HepG2 (cell line): Measurements from ENCODE around the gene CSTPP1. TPM values are rescaled to one million over a fixed set of nuclear protein-coding genes. Genes with fewer than 3 reads are reported as not detected.

ENCODE experiments used
- AGO2 ChIP-seq: fragments of 200-400 bp; formaldehyde crosslinking; optimal IDR thresholded peaks from 2 replicates; pipeline ENCODE3; 2017; ENCODE audit warnings: mild to moderate bottlenecking, low read depth, low read length, moderate library complexity
- CEBPG ChIP-seq: IDR thresholded peaks from 2 replicates; pipeline ENCODE4 v1.6.1; 2016
- ETV5 ChIP-seq: IDR thresholded peaks from 2 replicates; pipeline ENCODE4 v1.6.1; 2018; ENCODE audit warnings: missing biosample characterization, missing genetic modification reagents, inconsistent platforms, borderline replicate concordance
- HDAC1 ChIP-seq: sonication (generic); formaldehyde crosslinking; IDR thresholded peaks from 2 replicates; pipeline ENCODE4 v1.5.1; 2020; ENCODE audit warnings: mild to moderate bottlenecking, missing genetic modification reagents
- HDAC2 ChIP-seq: sonication (generic); formaldehyde crosslinking; IDR thresholded peaks from 2 replicates; pipeline ENCODE4 v1.4.0; 2020; ENCODE audit warnings: missing genetic modification reagents
- HIVEP1 ChIP-seq: sonication (generic); formaldehyde crosslinking; IDR thresholded peaks from 2 replicates; pipeline ENCODE4 v1.4.0; 2020; ENCODE audit warnings: mild to moderate bottlenecking, missing genetic modification reagents
- HNRNPUL1 ChIP-seq: fragments of 200-400 bp; formaldehyde crosslinking; IDR thresholded peaks from 2 replicates; pipeline ENCODE4 v1.6.1; 2017; ENCODE audit warnings: low read depth, mild to moderate bottlenecking, low read length, moderate library complexity
- HOXA5 ChIP-seq: sonication (generic); formaldehyde crosslinking; IDR thresholded peaks from 2 replicates; pipeline ENCODE4 v1.4.0; 2020; ENCODE audit warnings: missing genetic modification reagents
- IKZF4 ChIP-seq: sonication (generic); formaldehyde crosslinking; IDR thresholded peaks from 2 replicates; pipeline ENCODE4 v1.5.1; 2020; ENCODE audit warnings: borderline replicate concordance, mild to moderate bottlenecking, low read depth, missing genetic modification reagents; ENCODE audit errors: not compliant biosample characterization
- NBN ChIP-seq: fragments of 450-650 bp; conservative IDR thresholded peaks from 2 replicates; pipeline ENCODE4 v1.6.1; 2017
- NCOA2 ChIP-seq: sonication (generic); formaldehyde crosslinking; IDR thresholded peaks from 2 replicates; pipeline ENCODE4 v1.8.0; 2022; ENCODE audit warnings: inconsistent platforms
- NFE2 ChIP-seq: sonication (generic); formaldehyde crosslinking; IDR thresholded peaks from 2 replicates; pipeline ENCODE4 v1.4.0; 2020; ENCODE audit warnings: missing genetic modification reagents
- PHF21A ChIP-seq: sonication (generic); formaldehyde crosslinking; IDR thresholded peaks from 2 replicates; pipeline ENCODE4 v1.5.0; 2020; ENCODE audit warnings: mild to moderate bottlenecking, missing genetic modification reagents
- POLR2A ChIP-seq, 2 experiments: IDR thresholded peaks; 2 replicates each; pipeline ENCODE4 v1.6.1; 2011; ENCODE audit warnings: low read depth in 2 of 2, low read length in 2 of 2, mild to moderate bottlenecking in 1 of 2, moderate library complexity in 1 of 2; ENCODE audit not compliant: insufficient read depth in 1 of 2
- RFX3 ChIP-seq: IDR thresholded peaks from 2 replicates; pipeline ENCODE4 v1.6.1; 2016; ENCODE audit warnings: missing biosample characterization, missing genetic modification reagents
- THAP7 ChIP-seq: sonication (generic); formaldehyde crosslinking; IDR thresholded peaks from 2 replicates; pipeline ENCODE4 v1.8.1; 2023; ENCODE audit warnings: mild to moderate bottlenecking, missing genetic modification reagents
- ZBTB7B ChIP-seq: sonication (generic); formaldehyde crosslinking; IDR thresholded peaks from 2 replicates; pipeline ENCODE4 v1.4.0; 2020; ENCODE audit warnings: missing genetic modification reagents
- ZNF33B ChIP-seq: sonication (generic); formaldehyde crosslinking; IDR thresholded peaks from 2 replicates; pipeline ENCODE4 v1.5.1; 2020; ENCODE audit warnings: mild to moderate bottlenecking, missing genetic modification reagents
- ZNF460 ChIP-seq: sonication (generic); formaldehyde crosslinking; IDR thresholded peaks from 2 replicates; pipeline ENCODE4 v1.5.1; 2020; ENCODE audit warnings: missing genetic modification reagents, mild to moderate bottlenecking, borderline replicate concordance
- ZNF468 ChIP-seq: sonication (generic); formaldehyde crosslinking; IDR thresholded peaks from 2 replicates; pipeline ENCODE4 v1.8.0; 2022; ENCODE audit warnings: mild to moderate bottlenecking, moderate library complexity, missing genetic modification reagents
- ZNF564 ChIP-seq: sonication (generic); formaldehyde crosslinking; IDR thresholded peaks from 2 replicates; pipeline ENCODE4 v1.8.1; 2023; ENCODE audit warnings: mild to moderate bottlenecking, missing genetic modification reagents
- ZNF572 ChIP-seq: sonication (generic); formaldehyde crosslinking; IDR thresholded peaks from 2 replicates; pipeline ENCODE4 v1.5.1; 2020; ENCODE audit warnings: mild to moderate bottlenecking, missing genetic modification reagents
- ZNF737 ChIP-seq: sonication (generic); formaldehyde crosslinking; IDR thresholded peaks from 2 replicates; pipeline ENCODE4 v1.5.0; 2020; ENCODE audit warnings: missing genetic modification reagents, mild to moderate bottlenecking, borderline replicate concordance
- ZNF790 ChIP-seq: sonication (generic); formaldehyde crosslinking; IDR thresholded peaks from 2 replicates; pipeline ENCODE4 v1.8.0; 2022; ENCODE audit warnings: missing genetic modification reagents, mild to moderate bottlenecking, borderline replicate concordance
- ZNF800 ChIP-seq: sonication (generic); formaldehyde crosslinking; IDR thresholded peaks from 2 replicates; pipeline ENCODE4 v1.4.0; 2020; ENCODE audit warnings: missing genetic modification reagents
- polyA plus RNA-seq, 8 experiments: library from polyadenylated mRNA; depleted of rRNA in 3 of 8; stranded (reverse) in 7 of 8; unstranded in 1 of 8; fragments of >200 nt; fragmentation: Illumina TruSeq in 4 of 8; extraction: Trizol in 4 of 8; gene quantifications; 2 replicates each; pipeline versions ENCODE4 v1.2.1 to v1.2.3, GENCODE V29; 2011 to 2016; ENCODE audit warnings: low read depth in 4 of 8, missing spikeins in 1 of 8, mixed read lengths in 1 of 8; ENCODE audit not compliant: insufficient read depth in 1 of 8
- total RNA-seq, 5 experiments: library from RNA; depleted of rRNA; stranded (reverse); fragments of >200 nt; fragmentation: Illumina TruSeq; extraction: Trizol; gene quantifications; 2 replicates each; pipeline ENCODE4 v1.2.3, GENCODE V29; 2016; ENCODE audit warnings: low read depth in 1 of 5
- TF ChIP-seq, protein P1 (sequence below): sonication (generic); formaldehyde crosslinking; IDR thresholded peaks from 2 replicates; pipeline ENCODE4 v1.5.1; 2020; ENCODE audit warnings: missing genetic modification reagents, mild to moderate bottlenecking, borderline replicate concordance

CSTPP1 gene
- total and polyA plus RNA-seq, 2 of the 13 experiments (the other 11 are each of a cell fraction or from before 2014, with no cell fraction given), result 12.3 to 14.6 TPM

DNA sequence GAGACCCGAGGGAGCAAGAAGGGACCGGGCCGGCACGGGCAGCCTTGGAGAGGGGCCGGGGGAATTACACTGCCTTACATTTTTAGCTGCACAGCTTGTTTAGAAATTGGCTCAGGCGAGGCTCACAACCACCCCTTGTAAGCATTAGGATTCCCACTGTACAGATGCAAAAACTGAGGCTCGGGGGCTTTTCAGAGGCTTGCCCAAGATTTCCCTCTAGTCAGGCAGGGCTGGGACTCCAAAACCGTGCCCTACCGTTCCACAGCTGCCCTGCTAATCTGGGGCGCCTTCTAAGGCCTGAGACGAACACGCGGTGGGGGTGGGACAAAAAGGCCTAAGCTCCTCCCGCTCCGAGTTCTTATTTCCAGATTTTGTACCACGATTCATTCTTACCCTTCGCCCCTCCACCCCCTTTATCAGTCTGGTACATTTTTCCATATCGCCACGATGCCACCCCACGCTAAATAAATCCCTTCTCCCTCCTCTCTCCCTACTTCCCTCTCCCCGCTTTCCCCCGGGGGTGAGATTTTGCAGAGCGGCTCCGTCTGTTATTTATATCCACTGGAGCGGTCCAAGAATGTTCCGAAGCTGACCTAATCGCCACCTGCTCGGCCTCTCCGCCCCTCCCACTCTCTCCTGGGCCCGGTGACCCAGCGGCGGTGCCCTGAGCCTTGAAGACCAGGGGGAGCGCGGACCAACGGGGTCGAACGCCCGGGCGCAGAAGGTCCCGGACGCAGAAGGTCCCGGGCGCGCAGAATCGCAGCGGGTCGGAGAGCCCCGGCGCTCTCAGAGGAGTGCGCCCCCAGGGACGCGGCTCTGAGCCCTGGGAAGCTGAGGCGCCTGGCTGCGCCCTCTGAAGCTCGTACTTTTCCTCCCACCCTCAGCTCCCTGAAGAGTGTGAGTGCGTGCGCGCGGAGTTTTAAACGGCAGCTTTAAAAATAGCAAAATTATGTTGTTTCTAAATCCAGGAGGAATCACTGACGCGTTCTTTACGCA is 250.4 kb downstream of the CSTPP1 start (continued):
- TF ChIP-seq HOXA5 (CRISPR knock-in tag), result no peak
- TF ChIP-seq PHF21A (CRISPR knock-in tag), result peak; percentile 40
- TF ChIP-seq AGO2, result peak; percentile 96
- TF ChIP-seq ZNF460 (CRISPR knock-in tag), result no peak
- TF ChIP-seq IKZF4 (CRISPR knock-in tag), result no peak
- TF ChIP-seq HDAC1 (CRISPR knock-in tag), result peak; percentile 20
- TF ChIP-seq, protein P1, sequence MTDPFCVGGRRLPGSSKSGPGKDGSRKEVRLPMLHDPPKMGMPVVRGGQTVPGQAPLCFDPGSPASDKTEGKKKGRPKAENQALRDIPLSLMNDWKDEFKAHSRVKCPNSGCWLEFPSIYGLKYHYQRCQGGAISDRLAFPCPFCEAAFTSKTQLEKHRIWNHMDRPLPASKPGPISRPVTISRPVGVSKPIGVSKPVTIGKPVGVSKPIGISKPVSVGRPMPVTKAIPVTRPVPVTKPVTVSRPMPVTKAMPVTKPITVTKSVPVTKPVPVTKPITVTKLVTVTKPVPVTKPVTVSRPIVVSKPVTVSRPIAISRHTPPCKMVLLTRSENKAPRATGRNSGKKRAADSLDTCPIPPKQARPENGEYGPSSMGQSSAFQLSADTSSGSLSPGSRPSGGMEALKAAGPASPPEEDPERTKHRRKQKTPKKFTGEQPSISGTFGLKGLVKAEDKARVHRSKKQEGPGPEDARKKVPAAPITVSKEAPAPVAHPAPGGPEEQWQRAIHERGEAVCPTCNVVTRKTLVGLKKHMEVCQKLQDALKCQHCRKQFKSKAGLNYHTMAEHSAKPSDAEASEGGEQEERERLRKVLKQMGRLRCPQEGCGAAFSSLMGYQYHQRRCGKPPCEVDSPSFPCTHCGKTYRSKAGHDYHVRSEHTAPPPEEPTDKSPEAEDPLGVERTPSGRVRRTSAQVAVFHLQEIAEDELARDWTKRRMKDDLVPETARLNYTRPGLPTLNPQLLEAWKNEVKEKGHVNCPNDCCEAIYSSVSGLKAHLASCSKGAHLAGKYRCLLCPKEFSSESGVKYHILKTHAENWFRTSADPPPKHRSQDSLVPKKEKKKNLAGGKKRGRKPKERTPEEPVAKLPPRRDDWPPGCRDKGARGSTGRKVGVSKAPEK (CRISPR knock-in tag), result no peak
- TF ChIP-seq NCOA2 (CRISPR knock-in tag), result no peak
- TF ChIP-seq RFX3 (CRISPR knock-in tag), result no peak
- TF ChIP-seq ZNF468 (CRISPR knock-in tag), result no peak
- TF ChIP-seq ZBTB7B (CRISPR knock-in tag), result peak; percentile 67; the same call in 1 of the 2 replicates
- TF ChIP-seq ZNF790 (CRISPR knock-in tag), result no peak
- no peak for TF ChIP-seq ZNF572 (CRISPR knock-in tag)
- TF ChIP-seq NFE2 (CRISPR knock-in tag), result no peak
- TF ChIP-seq CEBPG (CRISPR knock-in tag), result no peak
- no peak for TF ChIP-seq ZNF33B (CRISPR knock-in tag)
- TF ChIP-seq ZNF737 (CRISPR knock-in tag), result no peak
- peak in 1 of 2 experiments; percentile 66; a peak in 2 of 4 replicates for TF ChIP-seq POLR2A (IDR thresholded peaks at IDR 0.05; ENCODE audit: insufficient read depth in 1 of 2, low read depth in 2 of 2, low read length in 2 of 2)
- TF ChIP-seq NBN, result no peak
- peak; percentile 100 for TF ChIP-seq ZNF800 (CRISPR knock-in tag)
- TF ChIP-seq HIVEP1 (CRISPR knock-in tag), result no peak
- TF ChIP-seq HNRNPUL1, result no peak
- no peak for TF ChIP-seq ETV5 (CRISPR knock-in tag)
- peak; percentile 47 for TF ChIP-seq ZNF564 (CRISPR knock-in tag)
- no peak for TF ChIP-seq THAP7 (CRISPR knock-in tag)
- 0 out of 2 replicates have a peak, but pooled peaks have one; percentile 12 for TF ChIP-seq HDAC2 (CRISPR knock-in tag)
